Transverse colon (tissue), 4 donors: Measurements from ENCODE around the gene BMP8B. TPM values are rescaled to one million over a fixed set of nuclear protein-coding genes. Genes with fewer than 3 reads are reported as not detected.
A peak's percentile ranks its signal among the peaks of the same experiment; 100 is the strongest.

Experiments
- DNase-seq: peaks from one replicate; pipeline ENCODE4 v3.0.0-alpha.2; 2019
- H3K27ac ChIP-seq, 4 donors: fragments of 200-600 bp; sonication (generic); 2 replicates each; pipeline ENCODE4 v1.5.1; 2016 to 2018; ENCODE audit warnings: inconsistent platforms in 4 of 4
- H3K27me3 ChIP-seq: fragments of 200-600 bp; sonication (generic); 2 replicates; pipeline ENCODE4 v1.5.1; 2017; ENCODE audit warnings: inconsistent platforms
- H3K36me3 ChIP-seq, 4 donors: fragments of 200-600 bp; sonication (generic); 2 replicates each; pipeline ENCODE4 v1.5.1; 2017 to 2019; ENCODE audit warnings: inconsistent platforms in 4 of 4
- H3K4me1 ChIP-seq, 4 donors: fragments of 200-600 bp; sonication (generic); 2 replicates each; pipeline ENCODE4 v1.5.1; 2017 to 2020; ENCODE audit warnings: inconsistent platforms in 4 of 4
- H3K4me3 ChIP-seq, 4 donors: fragments of 200-600 bp; sonication (generic); 1 replicate in 1 of 4; 2 replicates in 3 of 4; pipeline versions ENCODE4 v1.5.1 to v1.6.1; 2017 to 2019; ENCODE audit warnings: inconsistent platforms in 4 of 4
- H3K9me3 ChIP-seq, 2 donors: fragments of 200-600 bp; sonication (generic); 2 replicates each; pipeline ENCODE4 v1.5.1; 2017 to 2019; ENCODE audit warnings: inconsistent platforms in 2 of 2
- CTCF ChIP-seq, 5 experiments: fragments of 200-600 bp in 3 of 5; fragments of 450-650 bp in 2 of 5; sonication (generic) in 3 of 5; IDR thresholded peaks; 1 replicate in 2 of 5; 2 replicates in 3 of 5; pipeline ENCODE4 v1.5.1; 2016 to 2017; ENCODE audit warnings: antibody characterized with exemption in 5 of 5, inconsistent platforms in 3 of 5, mild to moderate bottlenecking in 2 of 5, moderate library complexity in 1 of 5
- EP300 ChIP-seq: sonication (generic); formaldehyde crosslinking; IDR thresholded peaks from one replicate; pipeline ENCODE4 v1.6.1; 2017; ENCODE audit warnings: antibody characterized with exemption, low read depth
- POLR2A ChIP-seq: fragments of 450-650 bp; IDR thresholded peaks from one replicate; pipeline ENCODE4 v1.6.1; 2016; ENCODE audit warnings: antibody characterized with exemption, mild to moderate bottlenecking, moderate library complexity
- POLR2AphosphoS5 ChIP-seq, 3 donors: sonication (generic); formaldehyde crosslinking; IDR thresholded peaks; one replicate each; pipeline ENCODE4 v1.6.1; 2016; ENCODE audit warnings: antibody characterized with exemption in 3 of 3
- WGBS, 2 donors: methylation state at CpG; one replicate each; pipeline ENCODE4 v1.1.5; 2018; ENCODE audit warnings: low coverage in 1 of 2; 5-methylcytosine and 5-hydroxymethylcytosine counted together
- in situ Hi-C, 4 donors: fragments of 200-750 bp; cut with MboI; loops; one replicate each; pipeline versions ENCODE4 v1.15.0 to v1.15.1; 2017; ENCODE audit warnings: low sequenced_read_pairs in 3 of 4, low pct_ligation_motif_present in 1 of 4, low pct_unique_long_range_greater_than_20kb in 1 of 4
- intact Hi-C: fragments of 100-400 bp; cut with DNase I; formaldehyde crosslinking; loops from one replicate; pipeline ENCODE4 v1.15.1; 2023; ENCODE audit warnings: low total_unique reads
- total RNA-seq, 4 donors: library from RNA; depleted of rRNA; stranded (reverse); fragments of >200 nt; gene quantifications; one replicate each; pipeline ENCODE4 v1.1.0, GENCODE V29; 2016

BMP8B gene
- total RNA-seq, 4 donors from 2014 or later = 1.2 to 27.2 (median 17.4) TPM

DNA sequence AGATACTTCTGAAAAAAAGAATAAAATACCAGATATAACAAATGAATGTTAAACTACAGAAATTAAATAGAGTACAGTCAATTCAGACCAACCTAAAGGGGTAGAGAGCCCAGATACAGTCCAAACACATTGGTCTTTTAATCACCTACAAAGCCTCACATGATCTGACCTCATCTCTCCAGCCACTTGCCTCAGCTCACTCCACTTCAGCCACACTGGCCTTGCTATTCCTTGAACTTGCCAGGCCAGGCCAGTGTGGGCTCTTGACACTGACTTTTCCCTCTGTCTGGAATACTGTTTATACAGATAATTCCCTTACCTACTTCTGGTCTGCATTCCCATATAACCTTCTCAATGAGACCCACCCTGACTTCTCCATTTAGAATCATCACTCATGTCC lies 67.0 kb downstream of the BMP8B start:
- Histone ChIP-seq H3K9me3 (no peaks in the 10 kb centered on the region), H3K27me3 (peaks cover 70% of the 10 kb centered on the region), H3K36me3 (no peaks in the 10 kb centered on the region), H3K4me3 (no peak overlapping the region), H3K4me1 (peaks cover 0 to 3% (median 0%) of the 10 kb centered on the region in 4 donors), H3K27ac (no peak overlapping the region)
- in situ Hi-C loops = loop anchor here in 2 of 4 donors (10.0 kb wide), 1 partner anchor 117 kb away; no protein-coding TSS in a partner anchor
- intact Hi-C loops = loop anchor here (5.0 kb wide), 2 partner anchors 114 to 1789 kb away; no protein-coding TSS in a partner anchor
- TF ChIP-seq POLR2AphosphoS5 (IDR thresholded peaks at IDR 0.05) (no peak), EP300 (no peak), CTCF (IDR thresholded peaks at IDR 0.05) (no peak), POLR2A (no peak)
- DNase-seq = no peak

GRCh38 chr1:39720094-39720999 lies 68.3 kb downstream of the BMP8B start:
- H3K27me3 ChIP-seq = peaks cover 70% of the 10 kb centered on the region
- intact Hi-C loops = loop anchor here (5.0 kb wide), 2 partner anchors 113 to 1788 kb away; no protein-coding TSS in a partner anchor
- no peaks in the 10 kb centered on the region for H3K9me3 ChIP-seq
- no peaks in the 10 kb centered on the region for H3K36me3 ChIP-seq
- H3K4me3 ChIP-seq = no peak overlapping the region
- in situ Hi-C loops = loop anchor here in 2 of 4 donors (10.0 kb wide), 1 partner anchor 116 kb away; no protein-coding TSS in a partner anchor
- H3K4me1 ChIP-seq = peaks cover 0 to 3% (median 0%) of the 10 kb centered on the region in 4 donors
- 41 to 46% methylated on average over 3 to 7 of the region's 7 CpGs for WGBS, 2 donors
- no peak for DNase-seq
- TF ChIP-seq POLR2AphosphoS5 (IDR thresholded peaks at IDR 0.05) = no peak
- no peak for TF ChIP-seq EP300
- peak; percentile 65 to 80 (median 78) for TF ChIP-seq CTCF (IDR thresholded peaks at IDR 0.05)
- no peak for TF ChIP-seq POLR2A
- H3K27ac ChIP-seq = no peak overlapping the region

GRCh38 chr1:39717809-39718208 lies 70.9 kb downstream of the BMP8B start:
- WGBS, 2 donors = 50 to 58% methylated on average over 3 to 6 of the region's 6 CpGs
- H3K27me3 ChIP-seq = peaks cover 61% of the 10 kb centered on the region
- no peak for DNase-seq
- H3K9me3 ChIP-seq = no peaks in the 10 kb centered on the region
- H3K4me3 ChIP-seq = no peak overlapping the region
- peaks cover 0 to 3% (median 0%) of the 10 kb centered on the region in 4 donors for H3K4me1 ChIP-seq
- H3K27ac ChIP-seq = no peak overlapping the region
- intact Hi-C loops (no loop called here), in situ Hi-C loops (loop anchor here in 1 of 4 donors (5.0 kb wide), 1 partner anchor 111 kb away; no protein-coding TSS in a partner anchor)
- no peak for TF ChIP-seq CTCF (IDR thresholded peaks at IDR 0.05)
- no peak for TF ChIP-seq POLR2A
- no peak for TF ChIP-seq EP300
- no peak for TF ChIP-seq POLR2AphosphoS5 (IDR thresholded peaks at IDR 0.05)
- no peaks in the 10 kb centered on the region for H3K36me3 ChIP-seq

DNA sequence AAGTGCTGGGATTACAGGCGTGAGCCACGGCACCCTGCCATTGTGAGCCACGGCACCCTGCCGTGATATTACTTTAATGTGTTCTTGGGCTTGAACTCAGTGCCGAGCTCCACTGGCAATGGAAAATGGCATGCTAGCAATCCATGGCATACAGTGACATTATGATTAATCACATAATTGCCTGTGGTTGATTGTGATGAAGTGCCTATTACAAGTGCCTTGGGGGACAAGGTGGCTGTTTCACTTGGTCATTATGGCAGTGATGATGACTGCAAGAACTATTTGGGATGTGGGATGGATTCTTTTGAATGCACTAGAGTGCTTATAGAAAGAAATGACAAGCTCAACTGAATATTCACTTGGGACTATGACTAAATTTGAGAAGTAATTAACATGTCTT lies 75.1 kb downstream of the BMP8B start:
- Histone ChIP-seq H3K27ac (no peak overlapping the region), H3K4me3 (no peak overlapping the region), H3K27me3 (peaks cover 54% of the 10 kb centered on the region), H3K9me3 (no peaks in the 10 kb centered on the region), H3K4me1 (no peaks in the 10 kb centered on the region), H3K36me3 (no peaks in the 10 kb centered on the region)
- no peak for TF ChIP-seq CTCF (IDR thresholded peaks at IDR 0.05)
- no peak for TF ChIP-seq POLR2A
- no peak for TF ChIP-seq POLR2AphosphoS5 (IDR thresholded peaks at IDR 0.05)
- no peak for TF ChIP-seq EP300
- in situ Hi-C loops = loop anchor here in 1 of 4 donors (5.0 kb wide), 1 partner anchor 41 kb away; the partner anchor contains the start of gene NT5C1A
- intact Hi-C loops = no loop called here
- DNase-seq = no peak
- 100% methylated on average over 5 of the region's 5 CpGs; no CpG with 5 or more reads in 1 of the 2 donors for WGBS, 2 donors
